AG04450 (cell line): ENCODE data around the gene IGFBP2. TPM values are rescaled to one million over a fixed set of nuclear protein-coding genes. Genes with fewer than 3 reads are reported as not detected.

Source experiments
- CTCF ChIA-PET: fragments of 300-600, 350-600 bp; formaldehyde crosslinking; extraction: SDS; loops from one replicate; lab custom pipeline; 2022; ENCODE audit warnings: antibody characterized with exemption, inconsistent platforms; lab: Charles Lee
- POLR2A ChIA-PET: fragments of 350-600 bp; formaldehyde crosslinking; extraction: SDS; loops from one replicate; lab custom pipeline; 2021; ENCODE audit warnings: antibody characterized with exemption, inconsistent platforms; lab: Yijun Ruan, JAX
- DNase-seq: peaks from one replicate; pipeline ENCODE4 v3.0.0-alpha.2; 2011; ENCODE audit warnings: low read depth, low spot score
- H3K27ac ChIP-seq: one replicate; pipeline ENCODE4 v1.5.1; 2012; ENCODE audit warnings: low read depth, low read length, control low read depth
- H3K27me3 ChIP-seq: one replicate; pipeline ENCODE4 v1.6.0; 2012; ENCODE audit warnings: low read length; ENCODE audit not compliant: control insufficient read depth, insufficient read depth
- H3K4me3 ChIP-seq: 2 replicates; pipeline ENCODE4 v1.5.1; 2011; ENCODE audit warnings: mild to moderate bottlenecking, low read depth, low read length, control low read depth
- H3K9me3 ChIP-seq: 2 replicates; pipeline ENCODE4 v1.5.1; 2012; ENCODE audit warnings: low read length; ENCODE audit not compliant: control insufficient read depth, insufficient read depth
- polyA plus RNA-seq: library from polyadenylated mRNA; depleted of rRNA; stranded (reverse); fragments of >200 nt; gene quantifications from 2 replicates; pipeline ENCODE4 v1.2.3, GENCODE V29; 2011
- TF ChIP-seq, protein P1 (sequence below): IDR thresholded peaks from 2 replicates; pipeline ENCODE4 v1.5.1; 2011; ENCODE audit warnings: low read depth, low read length, control low read depth, inconsistent platforms

The IGFBP2 gene
- polyA plus RNA-seq, 1 experiment: 25.2 TPM

DNA sequence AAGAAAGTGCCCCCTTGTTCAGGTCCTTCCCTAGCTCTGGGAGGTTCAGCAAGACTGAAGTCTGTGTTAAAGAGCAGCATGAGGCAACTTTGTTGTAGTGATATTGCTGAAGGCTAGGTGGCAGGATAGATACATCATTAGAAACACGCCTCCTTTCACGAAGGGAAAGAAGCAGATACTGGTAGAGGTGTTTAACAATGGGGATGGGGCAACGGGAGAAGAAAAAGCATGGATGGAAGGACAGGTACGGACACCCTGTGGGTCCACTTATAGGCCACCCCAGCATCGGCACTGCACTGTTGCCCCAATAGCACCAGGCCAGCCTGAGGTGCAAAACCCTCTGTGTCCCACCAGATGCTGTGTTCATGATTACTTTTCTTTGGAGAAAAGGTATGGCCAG is 65.7 kb downstream of the IGFBP2 start:
- H3K9me3 ChIP-seq: no peaks in the 10 kb centered on the region; the same call in 1 of the 2 replicates
- TF ChIP-seq, protein P1, sequence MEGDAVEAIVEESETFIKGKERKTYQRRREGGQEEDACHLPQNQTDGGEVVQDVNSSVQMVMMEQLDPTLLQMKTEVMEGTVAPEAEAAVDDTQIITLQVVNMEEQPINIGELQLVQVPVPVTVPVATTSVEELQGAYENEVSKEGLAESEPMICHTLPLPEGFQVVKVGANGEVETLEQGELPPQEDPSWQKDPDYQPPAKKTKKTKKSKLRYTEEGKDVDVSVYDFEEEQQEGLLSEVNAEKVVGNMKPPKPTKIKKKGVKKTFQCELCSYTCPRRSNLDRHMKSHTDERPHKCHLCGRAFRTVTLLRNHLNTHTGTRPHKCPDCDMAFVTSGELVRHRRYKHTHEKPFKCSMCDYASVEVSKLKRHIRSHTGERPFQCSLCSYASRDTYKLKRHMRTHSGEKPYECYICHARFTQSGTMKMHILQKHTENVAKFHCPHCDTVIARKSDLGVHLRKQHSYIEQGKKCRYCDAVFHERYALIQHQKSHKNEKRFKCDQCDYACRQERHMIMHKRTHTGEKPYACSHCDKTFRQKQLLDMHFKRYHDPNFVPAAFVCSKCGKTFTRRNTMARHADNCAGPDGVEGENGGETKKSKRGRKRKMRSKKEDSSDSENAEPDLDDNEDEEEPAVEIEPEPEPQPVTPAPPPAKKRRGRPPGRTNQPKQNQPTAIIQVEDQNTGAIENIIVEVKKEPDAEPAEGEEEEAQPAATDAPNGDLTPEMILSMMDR: peak; percentile 78
- no peaks in the 10 kb centered on the region for H3K27me3 ChIP-seq
- H3K27ac ChIP-seq: no peak overlapping the region
- ChIA-PET POLR2A (no interaction called here), CTCF (interaction anchor here (0.7 to 4.2 kb wide), 24 partner anchors 12 to 1024 kb away, joined by 3 to 43 read pairs (median 4); no protein-coding TSS in a partner anchor)
- H3K4me3 ChIP-seq: no peak overlapping the region
- DNase-seq: no peak

DNA sequence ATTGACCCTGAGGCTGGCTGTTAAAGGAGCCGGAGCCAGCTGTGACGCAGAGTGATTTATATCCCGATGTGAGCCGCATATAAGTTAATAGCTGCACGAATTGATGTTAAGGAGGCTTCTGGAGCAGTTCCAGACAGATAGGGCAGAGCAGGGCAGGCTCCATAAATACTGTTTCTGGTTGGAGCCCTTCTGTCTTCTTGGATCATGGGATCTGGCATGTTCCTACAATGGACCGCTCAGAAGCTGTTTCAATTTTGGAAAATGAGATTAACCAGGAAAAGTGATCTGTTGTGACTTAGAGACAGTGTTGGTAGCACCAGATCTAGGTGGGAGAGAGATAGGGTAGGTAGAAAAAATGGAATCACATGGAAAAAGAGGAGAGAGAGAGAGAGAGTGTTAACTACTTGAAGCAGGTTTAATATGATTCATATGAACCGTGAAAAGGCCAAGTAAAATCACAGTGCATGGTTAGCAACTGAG is 66.9 kb downstream of the IGFBP2 start:
- Histone ChIP-seq H3K9me3 (no peaks in the 10 kb centered on the region), H3K27me3 (no peaks in the 10 kb centered on the region), H3K4me3 (no peak overlapping the region), H3K27ac (no peak overlapping the region)
- ChIA-PET CTCF (interaction anchor here (0.8 to 1.8 kb wide), 7 partner anchors 8 to 1013 kb away, joined by 3 to 10 read pairs (median 3); no protein-coding TSS in a partner anchor), POLR2A (no interaction called here)
- DNase-seq: no peak
- TF ChIP-seq, protein P1: no peak

- ChIA-PET POLR2A (no interaction called here), CTCF (interaction anchor here (1.2 to 1.8 kb wide), 5 partner anchors 158 to 1012 kb away, joined by 3 to 10 read pairs (median 4); no protein-coding TSS in a partner anchor)
- no peak for DNase-seq
- Histone ChIP-seq H3K4me3 (no peak overlapping the region), H3K9me3 (no peaks in the 10 kb centered on the region), H3K27ac (no peak overlapping the region), H3K27me3 (no peaks in the 10 kb centered on the region)
- TF ChIP-seq, protein P1: no peak
These were observed 67.6 kb downstream of the IGFBP2 start for GRCh38 chr2:216700781-216701180.

DNA sequence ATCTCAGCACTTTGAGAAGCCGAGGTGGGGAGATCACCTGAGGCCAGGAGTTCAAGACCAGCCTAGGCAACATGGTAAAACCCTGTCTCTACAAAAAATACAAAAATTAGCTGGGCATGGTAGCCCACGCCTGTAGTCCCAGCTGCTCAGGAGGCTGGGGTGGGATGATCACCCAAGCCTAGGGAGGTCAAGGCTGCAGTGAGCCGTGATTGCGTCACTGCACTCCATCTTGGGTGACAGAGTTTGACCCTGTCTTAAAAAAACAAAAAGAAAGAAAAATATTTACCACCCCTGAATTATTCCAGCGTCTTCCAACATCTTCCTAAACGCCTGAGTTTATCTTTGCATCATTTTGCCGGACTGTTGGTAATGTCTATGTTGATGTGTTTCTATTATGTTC is 68.3 kb downstream of the IGFBP2 start:
- DNase-seq: no peak
- TF ChIP-seq, protein P1: no peak
- ChIA-PET CTCF (interaction anchor here (0.6 to 1.8 kb wide), 4 partner anchors 524 to 1011 kb away, joined by 3 to 5 read pairs (median 4); no protein-coding TSS in a partner anchor), POLR2A (no interaction called here)
- no peaks in the 10 kb centered on the region for H3K9me3 ChIP-seq
- no peaks in the 10 kb centered on the region for H3K27me3 ChIP-seq
- H3K27ac ChIP-seq: no peak overlapping the region
- no peak overlapping the region for H3K4me3 ChIP-seq

- H3K27me3 ChIP-seq: peaks cover 2% of the 10 kb centered on the region
- DNase-seq: no peak
- no peak overlapping the region for H3K27ac ChIP-seq
- H3K4me3 ChIP-seq: no peak overlapping the region
- no peaks in the 10 kb centered on the region for H3K9me3 ChIP-seq
- ChIA-PET CTCF (interaction anchor here (1.8 kb wide), 1 partner anchor 523 kb away, joined by 5 read pairs; no protein-coding TSS in a partner anchor), POLR2A (no interaction called here)
- TF ChIP-seq, protein P1: no peak
These were observed 69.5 kb downstream of the IGFBP2 start for GRCh38 chr2:216702756-216703155.
